22Rv1 (cell line): ENCODE results near the gene DYRK1B.

ENCODE experiments used
- CTCF ChIP-seq: fragments of 450-650 bp; IDR thresholded peaks from 2 replicates; pipeline ENCODE4 v1.5.1; 2017; ENCODE audit warnings: mild to moderate bottlenecking
- ZFX ChIP-seq: fragments of 450-650 bp; IDR thresholded peaks from 2 replicates; pipeline ENCODE4 v1.6.1; 2017; ENCODE audit warnings: antibody characterized with exemption, borderline replicate concordance

GRCh38 chr19:39828015-39828653 is 5.8 kb downstream of the DYRK1B start:
- TF ChIP-seq CTCF = no peak
- no peak for TF ChIP-seq ZFX
